Sciatic nerve (tissue), 2 donors: Measurements from ENCODE around the gene FOXI2. TPM values are rescaled to one million over a fixed set of nuclear protein-coding genes. Genes with fewer than 3 reads are reported as not detected.
A peak's percentile ranks its signal among the peaks of the same experiment; 100 is the strongest.

ENCODE experiments used
- ATAC-seq: fragments of 200-7000 bp; cut with Tn5 transposase; one replicate; pipeline ENCODE4 v1.9.1; 2020; ENCODE audit warnings: mild to moderate bottlenecking, moderate library complexity
- DNase-seq: peaks from one replicate; pipeline ENCODE4 v3.0.0-alpha.2; 2020; ENCODE audit warnings: low spot score
- intact Hi-C: fragments of 100-400 bp; cut with DNase I; formaldehyde crosslinking; loops from one replicate; pipeline ENCODE4 v1.14.2; 2022
- total RNA-seq: library from RNA; stranded (reverse); fragmentation: NEBNext Ultra II Directional; extraction: Animal tissue kit (Norgen Biotek cat#: 25700); gene quantifications from one replicate; pipeline ENCODE4 v1.2.1, GENCODE V29; 2021
- donor health status: DM: no; HTN: no; CAD: no.
- donor health status: DM: no; HTN: no; CAD: no.

FOXI2 gene
- total RNA-seq: 0.40 TPM

DNA sequence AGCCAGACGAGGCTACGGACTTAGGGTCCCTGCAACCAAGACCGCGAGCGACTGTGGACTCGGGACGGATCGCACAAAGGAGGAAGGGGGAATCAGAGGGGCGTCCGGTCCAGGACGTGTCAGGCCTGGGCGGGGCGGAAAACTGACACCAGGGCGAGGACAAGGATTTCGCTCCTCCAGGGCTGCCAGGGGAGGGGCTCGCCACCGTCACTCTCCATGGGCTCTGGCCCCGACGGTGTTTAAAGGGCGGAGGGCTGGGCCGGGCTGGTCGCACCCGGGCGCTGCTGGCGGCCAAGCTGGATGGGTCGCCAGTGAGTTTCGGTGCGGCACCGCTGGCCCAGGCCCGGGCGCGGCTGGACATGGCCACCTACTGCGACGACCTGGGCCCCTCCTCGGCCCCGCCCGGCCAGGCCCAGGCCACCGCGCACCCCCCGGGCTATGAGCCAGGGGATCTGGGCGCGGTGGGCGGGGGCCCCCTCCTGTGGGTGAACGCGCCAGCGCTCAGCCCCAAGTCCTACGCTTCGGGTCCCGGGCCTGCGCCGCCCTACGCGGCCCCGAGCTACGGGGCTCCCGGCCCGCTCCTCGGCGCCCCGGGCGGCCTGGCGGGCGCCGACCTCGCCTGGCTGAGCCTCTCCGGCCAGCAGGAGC is at the start of gene FOXI2:
FOXI2 (plus strand) TSS at position 271 of the 648 bp plus-strand sequence; CDS start at position 360, 89 bp downstream.
- peak; percentile 22 for ATAC-seq
- intact Hi-C loops: no loop called here
- DNase-seq: no peak

- ATAC-seq (no peak), DNase-seq (no peak)
- intact Hi-C loops: no loop called here
These were observed 49.4 kb upstream of the FOXI2 start for GRCh38 chr10:127687548-127687947.

DNA sequence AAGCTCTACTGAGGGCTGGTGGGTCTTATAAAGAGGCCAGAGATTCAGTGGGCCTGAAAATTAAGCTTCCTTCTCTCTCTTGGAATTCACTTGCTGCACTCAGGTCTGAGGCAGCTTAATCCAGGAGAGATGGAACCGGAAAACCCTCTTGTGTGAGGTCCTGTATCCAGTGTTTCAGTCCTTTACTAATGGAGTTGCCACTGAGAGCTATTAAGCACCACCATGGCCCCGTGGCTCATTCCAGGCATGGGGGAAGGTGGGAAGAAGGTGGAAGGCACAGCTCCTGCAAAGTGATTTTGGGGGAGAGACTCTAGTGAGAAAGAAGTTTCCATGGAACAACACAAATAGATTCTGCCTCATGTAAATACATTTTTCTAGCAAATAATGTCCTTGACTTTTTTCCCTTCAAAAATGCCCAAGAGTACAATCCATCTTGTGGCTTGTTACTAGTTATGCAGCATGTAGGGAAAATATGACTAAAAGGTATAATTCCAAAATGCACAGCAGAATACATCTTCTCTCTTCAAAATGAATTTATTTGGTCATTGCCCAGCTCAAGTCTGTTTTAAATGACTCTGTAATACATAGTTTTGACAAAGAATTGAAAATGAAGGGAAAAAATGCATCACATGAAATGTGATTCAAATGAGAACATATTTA is 46.7 kb upstream of the FOXI2 start:
- ATAC-seq (no peak), DNase-seq (no peak)
- intact Hi-C loops: no loop called here

- DNase-seq: no peak
- intact Hi-C loops: no loop called here
These were observed 42.3 kb upstream of the FOXI2 start for GRCh38 chr10:127694580-127695193.

DNA sequence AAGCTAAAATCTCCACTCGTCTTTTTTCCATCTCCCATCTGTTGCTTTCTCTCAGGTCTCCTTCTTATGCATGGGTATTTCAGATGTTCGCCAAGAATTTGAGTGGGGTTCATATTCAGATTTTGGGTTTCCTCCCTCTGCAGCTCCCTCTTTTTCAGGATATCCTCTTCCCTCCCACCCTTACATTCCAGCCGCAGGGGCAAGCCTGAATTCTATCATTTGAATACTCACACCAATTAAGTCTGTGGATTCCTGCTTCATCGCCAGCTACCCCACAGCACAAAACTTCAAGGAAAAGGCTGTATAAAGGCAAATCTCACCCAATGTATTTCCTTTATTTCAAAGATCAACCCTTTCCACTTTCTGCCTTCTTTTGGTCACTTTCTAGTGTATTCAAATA is 41.6 kb upstream of the FOXI2 start:
- DNase-seq (no peak), ATAC-seq (no peak)
- intact Hi-C loops: no loop called here

More at GRCh38 chr10:127694580-127695193, 42.3 kb upstream of the FOXI2 start:
- ATAC-seq: no peak

GRCh38 chr10:127698886-127699285 is 38.1 kb upstream of the FOXI2 start:
- no peak for DNase-seq
- no peak for ATAC-seq
- intact Hi-C loops: no loop called here

GRCh38 chr10:127699311-127699710 is 37.7 kb upstream of the FOXI2 start:
- ATAC-seq (no peak), DNase-seq (no peak)
- intact Hi-C loops: no loop called here

DNA sequence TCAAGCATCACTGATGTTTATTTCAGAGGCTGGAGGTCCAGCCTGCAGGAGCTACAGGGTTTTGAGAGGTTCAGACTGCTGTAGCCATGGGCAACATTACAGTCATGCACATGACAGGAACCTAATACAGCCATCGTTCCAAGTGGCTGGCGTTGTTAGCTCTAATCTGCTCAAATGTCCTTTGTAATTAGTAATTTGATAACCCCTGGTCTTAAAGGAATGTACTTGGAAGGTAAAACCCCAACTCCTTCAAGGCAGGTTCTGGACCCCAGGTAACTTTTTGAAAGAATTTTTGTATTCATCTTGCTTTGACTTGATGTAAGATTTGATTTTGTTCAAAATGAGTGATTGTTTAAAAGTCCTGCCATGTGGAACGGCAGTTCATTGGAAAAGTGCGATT is 34.7 kb upstream of the FOXI2 start:
- DNase-seq (no peak), ATAC-seq (no peak)
- intact Hi-C loops: no loop called here

GRCh38 chr10:127715249-127715648 is 21.7 kb upstream of the FOXI2 start:
- DNase-seq: no peak
- ATAC-seq: no peak
- intact Hi-C loops: no loop called here

DNA sequence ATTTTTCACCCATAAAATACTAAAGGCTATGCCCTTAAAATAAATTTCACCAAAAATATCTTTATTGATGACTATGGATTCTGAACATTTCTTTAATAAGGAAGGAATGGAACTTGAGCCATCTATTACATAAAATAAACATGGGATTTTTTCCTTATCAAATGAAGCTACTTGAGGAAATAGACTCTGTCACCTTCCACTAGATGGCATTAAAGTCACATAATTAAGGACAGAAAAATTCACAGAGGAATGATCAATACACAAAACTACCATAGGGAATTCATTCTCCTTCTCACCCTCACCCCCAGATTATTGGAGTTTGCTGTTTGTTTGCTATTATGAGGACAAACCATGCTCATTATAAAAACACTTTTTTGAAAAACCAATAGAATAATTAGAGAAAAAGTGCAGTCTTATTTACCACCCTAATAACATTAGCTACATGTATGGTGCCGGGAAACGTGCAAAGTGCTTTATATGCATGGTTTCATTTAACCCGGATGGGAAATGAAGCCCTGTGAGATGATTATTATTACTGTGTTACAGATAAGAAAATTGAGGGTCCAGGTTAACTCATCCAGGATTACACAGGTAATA is 21.1 kb upstream of the FOXI2 start:
- intact Hi-C loops: no loop called here
- DNase-seq (no peak), ATAC-seq (no peak)

GRCh38 chr10:127720142-127720541 is 16.8 kb upstream of the FOXI2 start:
- ATAC-seq (no peak), DNase-seq (no peak)
- intact Hi-C loops: no loop called here

- ATAC-seq (no peak), DNase-seq (no peak)
- intact Hi-C loops: no loop called here
These were observed 16.1 kb upstream of the FOXI2 start for GRCh38 chr10:127720903-127721302.

DNA sequence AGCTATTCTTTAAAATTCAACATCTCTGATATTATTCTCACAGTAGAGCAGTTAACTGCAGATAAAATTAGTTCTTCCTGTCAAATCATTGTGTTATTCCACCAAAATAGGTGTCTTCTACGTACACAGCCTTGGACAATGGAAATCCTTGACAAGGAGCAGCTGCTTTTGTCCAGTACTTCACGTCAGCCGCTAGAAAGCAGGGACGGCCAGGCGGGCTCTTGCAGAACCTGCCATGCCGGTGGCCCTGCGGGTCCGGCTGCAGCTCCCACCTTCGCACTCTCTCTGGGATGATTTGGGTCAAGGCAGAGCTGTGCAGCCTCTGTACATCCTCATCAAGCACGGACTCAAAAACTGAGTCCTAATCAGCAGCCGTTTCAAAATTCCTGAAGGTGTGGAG is 2.2 kb upstream of the FOXI2 start:
- intact Hi-C loops: no loop called here
- ATAC-seq: no peak
- no peak for DNase-seq

GRCh38 chr10:127735156-127735555 is 1.8 kb upstream of the FOXI2 start:
- DNase-seq: no peak
- no peak for ATAC-seq
- intact Hi-C loops: no loop called here

DNA sequence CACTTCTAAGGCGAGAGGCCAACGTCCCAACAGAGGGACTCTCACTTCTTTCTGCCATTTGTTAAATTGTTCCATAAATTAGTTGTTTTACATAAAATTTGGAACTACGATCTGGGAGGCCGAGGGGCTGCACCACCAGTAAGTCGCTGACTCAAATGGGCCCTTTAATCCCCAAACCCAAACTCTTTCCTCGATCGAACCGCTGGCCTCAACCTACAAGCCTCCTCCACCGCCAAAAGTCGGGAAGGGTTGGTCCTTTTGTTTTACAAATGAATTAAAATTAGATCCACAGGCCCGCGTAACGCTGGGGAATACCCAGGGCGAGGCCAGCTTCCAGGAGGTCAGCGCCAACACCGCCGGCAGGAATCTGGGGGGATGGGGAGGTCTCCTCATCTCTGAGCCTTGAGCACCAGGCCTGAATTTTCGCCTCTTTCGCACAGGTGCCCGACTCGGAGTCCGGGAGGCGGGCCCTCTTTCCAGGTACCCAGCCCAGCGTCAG is 1.2 kb upstream of the FOXI2 start:
- ATAC-seq: no peak
- intact Hi-C loops: no loop called here
- no peak for DNase-seq

- no peak for ATAC-seq
- no peak for DNase-seq
- intact Hi-C loops: no loop called here
These were observed 617 bp upstream of the FOXI2 start for GRCh38 chr10:127736222-127736914.

- intact Hi-C loops: no loop called here
- no peak for ATAC-seq
- DNase-seq: no peak
These were observed 852 bp downstream of the FOXI2 start for GRCh38 chr10:127737563-127738511.
